Measurements from ENCODE around the gene FREM1.

FREM1 gene

DNA sequence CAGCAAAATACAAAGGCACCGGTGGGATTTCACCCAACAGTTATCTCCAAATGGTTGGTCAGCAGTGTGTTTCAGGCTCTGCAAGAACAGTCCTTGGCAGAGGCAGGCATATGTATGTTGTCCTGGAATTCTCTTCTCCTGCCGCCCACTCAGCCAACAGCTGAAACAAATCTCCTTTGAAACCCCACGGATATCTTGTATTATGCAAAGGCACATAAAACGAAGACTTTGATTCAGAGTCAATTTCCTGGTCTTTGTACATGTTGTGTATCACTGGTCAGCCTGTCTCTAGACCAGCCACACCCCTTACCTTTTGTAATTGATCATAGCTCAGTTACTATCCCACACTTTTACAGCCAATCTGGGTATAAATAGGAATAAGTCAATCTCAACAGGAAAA, 29.2 kb downstream of the FREM1 start:
- peaks cover 0 to 28% of the 10 kb centered on the region in 2 donors for H3K36me3 ChIP-seq (replicated peaks in 1 of 2; ENCODE audit: control insufficient read depth in 2 of 2, insufficient read depth in 2 of 2, low read length in 2 of 2)
- no peak overlapping the region for H3K18ac ChIP-seq (ENCODE audit: low read length)
- no peak overlapping the region for H2AK5ac ChIP-seq (ENCODE audit: low read depth, low read length)
- H3K4me1 ChIP-seq (ENCODE audit: control insufficient read depth in 2 of 2, insufficient read depth in 1 of 2, low read depth in 1 of 2, low read length in 2 of 2), result peaks cover 2 to 5% of the 10 kb centered on the region in 2 donors
- H3K4me3 ChIP-seq (ENCODE audit: low read length in 2 of 2), result no peak overlapping the region
- WGBS, 2 donors (ENCODE audit: extremely low coverage in 2 of 2, insufficient read length in 2 of 2, insufficient replicate concordance in 1 of 2), result no CpG with 5 or more reads among the region's 4 CpGs
- no peak overlapping the region for H3K23ac ChIP-seq (ENCODE audit: low read depth, low read length, poor library complexity)
- no peak overlapping the region for H2AFZ ChIP-seq (ENCODE audit: low read length)
- no peak overlapping the region for H3K14ac ChIP-seq (ENCODE audit: low read length)
- DNase-seq (ENCODE audit: low spot score), result no peak
- H2BK5ac ChIP-seq (ENCODE audit: low read length), result no peak overlapping the region
- no peaks in the 10 kb centered on the region for H3K27me3 ChIP-seq (ENCODE audit: control insufficient read depth in 3 of 3, insufficient read depth in 3 of 3, low read depth in 1 of 3, low read length in 3 of 3)
- no peak overlapping the region for H2BK12ac ChIP-seq (ENCODE audit: low read length)
- H3K9me3 ChIP-seq (replicated peaks in 1 of 2; ENCODE audit: control insufficient read depth in 2 of 2, insufficient read depth in 1 of 2, low read depth in 1 of 2, low read length in 2 of 2), result peaks cover 4 to 31% of the 10 kb centered on the region in 2 donors
- no peak overlapping the region for H3K4me2 ChIP-seq (ENCODE audit: insufficient read depth, low read length, poor library complexity, severe bottlenecking)
- H3K79me1 ChIP-seq (ENCODE audit: low read depth, low read length), result no peaks in the 10 kb centered on the region
- H2BK15ac ChIP-seq (ENCODE audit: low read length), result no peak overlapping the region
- no peak overlapping the region for H2BK120ac ChIP-seq (ENCODE audit: low read depth, low read length)
- no peak overlapping the region for H3K4ac ChIP-seq (ENCODE audit: low read length)
- no peak overlapping the region for H4K8ac ChIP-seq (ENCODE audit: low read depth, low read length)
- H4K91ac ChIP-seq (ENCODE audit: low read depth, low read length, poor library complexity), result no peak overlapping the region
- no peak overlapping the region for H3K27ac ChIP-seq (replicated peaks; ENCODE audit: low read length)
- H3K9ac ChIP-seq (ENCODE audit: low read depth, low read length, poor library complexity), result no peak overlapping the region

DNA sequence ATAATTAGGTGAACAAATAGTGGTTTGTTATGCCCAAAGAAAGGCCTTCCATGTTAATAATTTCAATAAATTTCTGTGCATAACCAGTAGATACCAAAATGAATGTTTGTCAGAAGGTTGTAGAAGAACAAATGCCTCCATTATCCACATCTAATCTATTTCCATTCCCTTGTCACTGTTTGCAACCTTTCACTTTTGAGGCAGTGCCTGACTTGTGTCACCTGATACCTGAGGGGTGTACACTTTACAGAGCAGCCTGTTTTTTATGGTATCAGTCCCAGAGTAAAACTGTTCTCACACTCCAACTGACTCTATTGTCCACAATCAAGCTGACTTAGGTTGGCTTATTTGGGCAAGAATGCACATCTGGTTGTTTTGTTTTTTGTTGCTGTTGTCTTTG, 40.1 kb downstream of the FREM1 start:
- no peak overlapping the region for H2BK15ac ChIP-seq (ENCODE audit: low read length)
- H4K8ac ChIP-seq (ENCODE audit: low read depth, low read length), result no peak overlapping the region
- peak overlapping the region; percentile 64 for H2AFZ ChIP-seq (ENCODE audit: low read length)
- H3K4me2 ChIP-seq (ENCODE audit: insufficient read depth, low read length, poor library complexity, severe bottlenecking), result no peak overlapping the region
- no peak overlapping the region for H3K23ac ChIP-seq (ENCODE audit: low read depth, low read length, poor library complexity)
- H2AK5ac ChIP-seq (ENCODE audit: low read depth, low read length), result no peak overlapping the region
- H3K9me3 ChIP-seq (replicated peaks in 1 of 2; ENCODE audit: control insufficient read depth in 2 of 2, insufficient read depth in 1 of 2, low read depth in 1 of 2, low read length in 2 of 2), result no peaks in the 10 kb centered on the region
- peaks cover 7 to 26% of the 10 kb centered on the region in 2 donors for H3K4me1 ChIP-seq (ENCODE audit: control insufficient read depth in 2 of 2, insufficient read depth in 1 of 2, low read depth in 1 of 2, low read length in 2 of 2)
- no peak overlapping the region for H2BK120ac ChIP-seq (ENCODE audit: low read depth, low read length)
- no peak overlapping the region for H4K91ac ChIP-seq (ENCODE audit: low read depth, low read length, poor library complexity)
- H3K4me3 ChIP-seq (ENCODE audit: low read length in 2 of 2), result no peak overlapping the region
- H3K27ac ChIP-seq (replicated peaks; ENCODE audit: low read length), result no peak overlapping the region
- no peak overlapping the region for H3K4ac ChIP-seq (ENCODE audit: low read length)
- H2BK5ac ChIP-seq (ENCODE audit: low read length), result no peak overlapping the region
- no peak overlapping the region for H2BK12ac ChIP-seq (ENCODE audit: low read length)
- H3K18ac ChIP-seq (ENCODE audit: low read length), result no peak overlapping the region
- H3K9ac ChIP-seq (ENCODE audit: low read depth, low read length, poor library complexity), result no peak overlapping the region
- H3K27me3 ChIP-seq (ENCODE audit: control insufficient read depth in 3 of 3, insufficient read depth in 3 of 3, low read depth in 1 of 3, low read length in 3 of 3), result no peaks in the 10 kb centered on the region
- no peaks in the 10 kb centered on the region for H3K79me1 ChIP-seq (ENCODE audit: low read depth, low read length)
- DNase-seq (ENCODE audit: low spot score), result no peak
- H3K36me3 ChIP-seq (replicated peaks in 1 of 2; ENCODE audit: control insufficient read depth in 2 of 2, insufficient read depth in 2 of 2, low read length in 2 of 2), result peaks cover 0 to 11% of the 10 kb centered on the region in 2 donors
- H3K14ac ChIP-seq (ENCODE audit: low read length), result no peak overlapping the region

- Histone ChIP-seq H2BK12ac (ENCODE audit: low read length) (no peak overlapping the region), H3K27me3 (ENCODE audit: control insufficient read depth in 3 of 3, insufficient read depth in 3 of 3, low read depth in 1 of 3, low read length in 3 of 3) (no peaks in the 10 kb centered on the region), H3K9me3 (replicated peaks in 1 of 2; ENCODE audit: control insufficient read depth in 2 of 2, insufficient read depth in 1 of 2, low read depth in 1 of 2, low read length in 2 of 2) (no peaks in the 10 kb centered on the region), H2AK5ac (ENCODE audit: low read depth, low read length) (no peak overlapping the region), H3K14ac (ENCODE audit: low read length) (no peak overlapping the region), H3K36me3 (replicated peaks in 1 of 2; ENCODE audit: control insufficient read depth in 2 of 2, insufficient read depth in 2 of 2, low read length in 2 of 2) (peaks cover 0 to 13% of the 10 kb centered on the region in 2 donors), H2AFZ (ENCODE audit: low read length) (peak overlapping the region; percentile 64), H3K23ac (ENCODE audit: low read depth, low read length, poor library complexity) (no peak overlapping the region), H2BK15ac (ENCODE audit: low read length) (no peak overlapping the region), H4K91ac (ENCODE audit: low read depth, low read length, poor library complexity) (no peak overlapping the region), H3K4me3 (ENCODE audit: low read length in 2 of 2) (peak overlapping the region in 1 of 2 donors; percentile 44), H2BK120ac (ENCODE audit: low read depth, low read length) (no peak overlapping the region), H3K4ac (ENCODE audit: low read length) (no peak overlapping the region), H3K79me1 (ENCODE audit: low read depth, low read length) (no peaks in the 10 kb centered on the region), H2BK5ac (ENCODE audit: low read length) (no peak overlapping the region), H3K4me1 (ENCODE audit: control insufficient read depth in 2 of 2, insufficient read depth in 1 of 2, low read depth in 1 of 2, low read length in 2 of 2) (peaks cover 7 to 26% of the 10 kb centered on the region in 2 donors), H3K27ac (replicated peaks; ENCODE audit: low read length) (no peak overlapping the region), H3K9ac (ENCODE audit: low read depth, low read length, poor library complexity) (no peak overlapping the region), H3K18ac (ENCODE audit: low read length) (no peak overlapping the region), H4K8ac (ENCODE audit: low read depth, low read length) (no peak overlapping the region), H3K4me2 (ENCODE audit: insufficient read depth, low read length, poor library complexity, severe bottlenecking) (no peak overlapping the region)
- WGBS, 2 donors (ENCODE audit: extremely low coverage in 2 of 2, insufficient read length in 2 of 2, insufficient replicate concordance in 1 of 2), result no CpG with 5 or more reads among the region's 3 CpGs
- no peak for DNase-seq (ENCODE audit: low spot score)
These were observed 40.6 kb downstream of the FREM1 start for GRCh38 chr9:14869671-14870070.

DNA sequence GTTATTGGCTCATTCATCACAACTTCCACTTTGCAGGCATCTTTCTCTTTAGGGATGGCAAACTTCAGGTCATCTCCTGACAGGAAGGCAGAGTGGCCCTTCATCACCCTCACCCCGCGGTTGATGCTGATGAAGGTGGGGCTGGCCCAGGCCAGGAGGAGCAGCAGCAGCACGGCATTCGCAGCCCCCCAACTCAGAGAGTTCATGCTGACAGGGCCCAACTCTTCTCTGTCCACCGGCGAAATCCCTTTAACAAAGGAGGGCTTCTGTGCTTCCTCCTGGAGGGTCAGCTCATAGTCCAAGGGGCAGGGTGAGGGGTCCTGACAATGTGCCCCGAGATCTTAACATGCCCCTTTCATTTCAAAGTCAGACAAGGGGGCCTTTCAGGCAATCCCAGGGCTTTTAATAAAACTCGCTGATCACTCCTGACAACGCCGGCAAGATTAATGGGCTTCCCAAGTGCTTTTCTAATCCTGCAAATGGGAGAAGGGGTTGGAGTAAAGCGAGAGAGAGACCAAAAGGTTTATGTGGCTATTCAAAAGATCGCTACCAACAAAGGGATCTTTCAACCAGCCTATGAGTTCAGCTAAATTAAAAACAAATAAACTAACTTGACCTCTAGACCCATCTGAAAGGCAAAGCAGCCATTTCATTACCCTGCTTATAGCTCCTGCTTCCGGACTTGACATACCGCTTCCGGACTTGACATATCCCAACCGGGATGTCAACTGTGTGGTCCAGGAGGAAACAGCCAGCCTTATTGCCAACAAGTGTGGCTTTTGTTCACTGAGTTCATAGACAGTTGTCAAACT, 41.2 kb downstream of the FREM1 start:
- H2AK5ac ChIP-seq (ENCODE audit: low read depth, low read length), result no peak overlapping the region
- H3K27me3 ChIP-seq (ENCODE audit: control insufficient read depth in 3 of 3, insufficient read depth in 3 of 3, low read depth in 1 of 3, low read length in 3 of 3), result no peaks in the 10 kb centered on the region
- no CpG with 5 or more reads among the region's 16 CpGs for WGBS, 2 donors (ENCODE audit: extremely low coverage in 2 of 2, insufficient read length in 2 of 2, insufficient replicate concordance in 1 of 2)
- H2BK120ac ChIP-seq (ENCODE audit: low read depth, low read length), result no peak overlapping the region
- H3K4ac ChIP-seq (ENCODE audit: low read length), result no peak overlapping the region
- H3K4me2 ChIP-seq (ENCODE audit: insufficient read depth, low read length, poor library complexity, severe bottlenecking), result no peak overlapping the region
- peak overlapping the region in 1 of 2 donors; percentile 44 for H3K4me3 ChIP-seq (ENCODE audit: low read length in 2 of 2)
- H2BK12ac ChIP-seq (ENCODE audit: low read length), result no peak overlapping the region
- peak; percentile 14 for DNase-seq (ENCODE audit: low spot score)
- no peak overlapping the region for H2BK5ac ChIP-seq (ENCODE audit: low read length)
- no peak overlapping the region for H3K27ac ChIP-seq (replicated peaks; ENCODE audit: low read length)
- H3K4me1 ChIP-seq (ENCODE audit: control insufficient read depth in 2 of 2, insufficient read depth in 1 of 2, low read depth in 1 of 2, low read length in 2 of 2), result peaks cover 7 to 26% of the 10 kb centered on the region in 2 donors
- no peak overlapping the region for H2BK15ac ChIP-seq (ENCODE audit: low read length)
- no peak overlapping the region for H4K8ac ChIP-seq (ENCODE audit: low read depth, low read length)
- H2AFZ ChIP-seq (ENCODE audit: low read length), result peak overlapping the region; percentile 64
- no peaks in the 10 kb centered on the region for H3K79me1 ChIP-seq (ENCODE audit: low read depth, low read length)
- H3K9me3 ChIP-seq (replicated peaks in 1 of 2; ENCODE audit: control insufficient read depth in 2 of 2, insufficient read depth in 1 of 2, low read depth in 1 of 2, low read length in 2 of 2), result no peaks in the 10 kb centered on the region
- peaks cover 0 to 20% of the 10 kb centered on the region in 2 donors for H3K36me3 ChIP-seq (replicated peaks in 1 of 2; ENCODE audit: control insufficient read depth in 2 of 2, insufficient read depth in 2 of 2, low read length in 2 of 2)
- H3K9ac ChIP-seq (ENCODE audit: low read depth, low read length, poor library complexity), result no peak overlapping the region
- H3K14ac ChIP-seq (ENCODE audit: low read length), result no peak overlapping the region
- H3K23ac ChIP-seq (ENCODE audit: low read depth, low read length, poor library complexity), result no peak overlapping the region
- H3K18ac ChIP-seq (ENCODE audit: low read length), result no peak overlapping the region
- H4K91ac ChIP-seq (ENCODE audit: low read depth, low read length, poor library complexity), result no peak overlapping the region

Data from neuronal stem cell (in vitro differentiated cells).